ENCODE measurements around the gene IL3RA.
"Not testable (repeated sequence)": the region's sequence is repeated elsewhere in the genome, so short reads cannot be mapped to it uniquely, and the experiment has no call there.

Gene IL3RA

DNA sequence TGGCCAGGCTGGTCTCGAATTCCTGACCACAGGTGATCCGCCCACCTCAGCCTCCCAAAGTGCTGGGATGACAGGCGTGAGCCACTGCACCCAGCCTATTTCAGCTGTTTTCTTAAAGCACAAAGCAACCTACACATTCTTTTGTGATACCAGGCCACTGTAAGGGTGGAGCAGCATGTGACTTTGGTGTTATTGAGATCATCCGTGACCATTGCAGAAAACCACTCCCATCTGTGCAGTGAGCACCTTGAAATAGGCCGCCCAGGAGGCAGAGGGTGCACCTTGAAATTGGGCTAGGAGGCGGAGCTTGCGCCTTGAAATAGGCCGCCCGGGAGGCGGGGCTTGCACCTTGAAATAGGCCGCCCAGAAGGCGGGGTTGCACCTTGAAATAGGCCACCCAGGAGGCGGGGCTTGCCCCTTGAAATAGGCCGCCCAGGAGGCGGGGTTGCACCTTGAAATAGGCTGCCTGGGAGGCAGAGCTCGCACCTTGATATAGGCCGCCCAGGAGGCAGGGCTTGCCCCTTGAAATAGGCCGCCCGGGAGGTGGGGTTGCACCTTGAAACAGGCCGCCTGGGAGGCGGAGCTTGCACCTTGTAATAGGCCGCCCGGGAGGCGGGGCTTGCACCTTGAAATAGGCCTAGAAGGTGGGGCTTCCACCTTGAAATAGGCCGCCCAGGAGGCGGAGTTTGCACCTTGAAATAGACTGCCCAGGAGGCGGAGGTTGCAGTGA lies 64.3 kb downstream of the IL3RA start:
- no peak for DNase-seq

DNA sequence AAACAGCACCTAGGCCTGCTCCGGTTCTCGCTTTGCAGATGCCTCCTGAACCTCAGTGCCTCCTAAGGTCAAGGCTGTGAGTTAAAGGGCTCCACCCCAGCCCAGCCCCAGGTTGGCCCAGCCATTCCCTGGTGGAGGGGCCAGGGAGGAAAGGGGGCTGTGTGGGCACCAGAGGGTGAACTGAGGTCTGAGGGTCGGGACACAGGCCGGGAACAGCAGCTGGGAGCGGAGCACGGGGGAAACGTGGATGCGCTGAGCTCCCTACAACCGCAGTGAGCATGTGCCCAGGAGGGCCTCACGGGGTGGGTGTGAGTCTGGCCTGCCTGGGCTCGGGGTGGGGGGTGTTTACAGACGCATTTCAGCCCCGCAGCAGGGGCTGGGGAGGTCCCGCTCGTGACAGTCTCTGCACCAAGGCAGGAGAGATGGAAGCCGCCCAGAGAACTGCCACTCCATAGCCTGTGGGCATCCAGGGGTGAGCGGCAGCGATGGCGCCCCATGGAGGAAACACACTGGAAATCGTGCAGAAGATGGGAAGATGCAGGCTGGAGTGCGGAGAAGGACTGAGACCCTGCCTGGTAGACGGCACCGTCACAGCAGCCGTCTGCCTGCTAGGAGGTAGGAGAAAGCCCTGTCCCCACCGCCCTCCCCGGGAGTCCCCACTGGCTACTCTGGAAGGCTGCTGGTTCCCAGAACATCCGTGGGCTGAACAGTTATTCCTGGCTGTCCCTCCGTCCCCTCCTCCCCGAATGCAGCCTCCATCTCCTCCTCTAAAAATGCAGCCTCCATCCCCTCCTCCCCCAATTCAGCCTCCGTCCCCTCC lies 65.2 kb downstream of the IL3RA start:
- peak in 1 of 2 donors; percentile 0 for DNase-seq

DNA sequence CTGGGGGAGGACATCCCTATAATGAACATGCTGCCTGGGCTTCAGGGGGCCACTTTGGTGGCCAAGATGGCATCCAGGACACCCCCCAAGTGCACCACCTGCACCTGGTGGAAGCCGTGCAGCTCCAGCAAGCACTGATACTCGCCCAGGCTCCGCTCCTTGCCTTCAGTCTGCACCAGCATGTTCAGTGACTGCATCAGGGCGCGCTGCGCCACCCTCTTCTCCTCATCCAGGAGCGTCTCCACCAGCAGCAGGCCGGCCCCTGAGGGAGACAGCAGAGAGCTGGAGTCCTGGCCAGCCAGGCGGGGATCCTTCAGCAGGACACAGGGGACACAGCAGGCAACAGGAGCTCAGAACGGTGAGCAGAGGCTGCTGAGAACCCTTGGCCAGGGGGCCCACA lies 66.6 kb downstream of the IL3RA start:
- DNase-seq: peak in 1 of 2 donors; percentile 0

DNA sequence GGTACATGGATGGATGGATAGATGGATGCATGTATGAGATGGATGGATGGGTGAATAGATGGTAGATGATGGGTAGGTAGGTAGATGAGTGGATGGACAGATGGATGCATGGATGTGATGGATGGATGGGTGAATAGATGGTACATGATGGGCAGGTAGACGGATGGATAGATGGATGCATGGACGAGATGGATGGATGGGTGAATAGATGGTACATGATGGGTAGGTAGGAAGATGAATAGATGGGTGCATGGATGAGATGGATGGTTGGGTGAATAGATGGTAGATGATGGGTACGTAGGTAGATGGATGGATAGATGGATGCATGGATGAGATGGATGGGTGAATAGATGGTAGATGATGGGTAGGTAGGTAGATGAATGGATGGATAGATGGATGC lies 67.3 kb downstream of the IL3RA start:
- not testable (repeated sequence) for DNase-seq

DNA sequence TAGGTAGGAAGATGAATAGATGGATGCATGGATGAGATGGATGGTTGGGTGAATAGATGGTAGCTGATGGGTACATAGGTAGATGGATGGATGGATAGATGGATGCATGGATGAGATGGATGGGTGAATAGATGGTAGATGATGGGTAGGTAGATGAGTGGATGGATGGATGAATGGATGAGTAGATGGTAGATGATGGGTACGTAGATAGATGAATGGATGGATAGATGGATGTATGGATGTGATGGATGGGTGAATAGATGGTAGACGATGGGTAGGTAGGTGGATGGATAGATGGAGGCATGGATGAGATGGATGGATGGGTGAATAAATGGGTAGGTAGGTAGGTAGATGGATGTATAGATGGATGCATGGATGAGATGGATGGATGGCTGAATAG lies 69.2 kb downstream of the IL3RA start:
- not testable (repeated sequence) for DNase-seq

DNA sequence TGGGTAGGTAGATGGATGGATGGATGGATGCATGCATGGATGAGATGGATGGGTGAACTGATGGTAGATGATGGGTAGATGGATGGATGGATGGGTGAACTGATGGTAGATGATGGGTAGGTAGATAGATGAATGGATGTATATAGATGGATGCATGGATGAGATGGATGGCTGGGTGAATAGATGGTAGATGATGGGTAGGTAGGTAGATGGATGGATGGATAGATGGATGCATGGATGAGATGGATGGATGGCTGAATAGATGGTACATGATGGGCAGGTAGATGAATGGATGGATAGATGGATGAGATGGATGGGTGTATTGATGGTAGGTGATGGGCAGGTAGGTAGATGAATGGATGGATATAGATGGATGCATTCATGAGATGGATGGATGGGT lies 70.5 kb downstream of the IL3RA start:
- no peak for DNase-seq

DNA sequence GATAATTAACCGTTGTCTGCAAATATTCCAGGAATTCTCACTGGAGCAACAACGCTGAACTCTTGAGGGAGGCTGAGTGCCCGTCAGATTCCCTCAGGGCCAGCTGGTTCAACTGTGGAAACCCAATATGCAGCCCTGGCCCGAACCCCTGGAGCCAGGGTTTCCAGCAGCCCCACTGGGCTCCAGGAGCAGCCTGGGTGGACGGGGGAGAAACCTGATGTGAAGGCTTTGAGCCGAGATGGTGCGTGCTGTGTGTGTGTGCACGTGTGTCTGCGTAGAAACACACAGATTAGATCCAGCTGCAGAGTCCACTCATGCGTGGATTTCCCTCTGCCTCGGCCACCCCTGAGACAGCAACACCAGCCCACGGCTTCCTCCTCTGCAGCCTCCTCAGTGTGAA lies 74.7 kb downstream of the IL3RA start:
- no peak for DNase-seq

DNA sequence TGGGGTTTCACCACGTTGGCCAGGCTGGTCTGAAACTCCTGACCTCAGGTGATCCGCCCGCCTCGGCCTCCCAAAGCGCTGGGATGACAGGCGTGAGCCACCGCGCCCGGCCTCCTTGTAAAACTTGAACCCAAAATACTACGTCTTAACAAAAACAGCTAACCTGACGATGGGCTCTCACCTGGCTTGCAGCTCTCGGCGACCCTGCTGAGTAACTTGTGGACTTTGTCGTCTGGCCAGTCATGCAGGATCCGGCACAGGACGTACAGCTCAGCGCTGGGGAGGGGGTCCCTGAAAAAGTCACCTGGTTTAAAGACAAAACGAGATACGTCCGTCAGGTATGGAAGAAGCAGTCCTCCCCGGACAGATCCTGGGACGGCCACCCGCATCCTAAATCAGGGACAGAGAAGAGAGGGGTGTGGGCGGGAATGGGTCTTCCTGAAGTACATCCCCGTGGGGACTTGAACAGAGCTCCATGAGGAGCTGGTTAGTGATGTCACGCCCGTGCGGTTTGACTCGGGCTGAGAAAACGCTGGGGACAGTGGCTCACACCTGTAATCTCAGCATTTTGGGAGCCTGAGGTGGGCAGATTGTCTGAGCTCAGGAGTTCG lies 76.1 kb downstream of the IL3RA start:
- DNase-seq: no peak

DNA sequence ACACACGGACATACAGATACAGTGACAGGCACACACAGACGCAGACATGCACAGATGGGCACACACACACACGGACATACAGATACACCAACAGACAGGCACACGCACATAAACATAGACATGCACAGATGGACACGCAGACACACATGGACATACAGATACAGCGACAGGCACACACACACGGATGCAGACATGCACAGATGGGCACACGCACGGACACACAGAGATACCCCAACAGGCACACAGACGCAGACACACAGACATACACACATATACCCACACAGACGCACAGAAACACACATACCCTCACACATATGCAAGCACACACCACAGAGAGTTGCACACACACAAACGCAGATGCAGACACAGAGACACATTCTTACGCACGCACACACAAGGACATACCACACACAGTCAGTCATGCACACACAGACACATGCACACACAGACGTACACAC lies 79.8 kb downstream of the IL3RA start:
- DNase-seq: no peak

DNA sequence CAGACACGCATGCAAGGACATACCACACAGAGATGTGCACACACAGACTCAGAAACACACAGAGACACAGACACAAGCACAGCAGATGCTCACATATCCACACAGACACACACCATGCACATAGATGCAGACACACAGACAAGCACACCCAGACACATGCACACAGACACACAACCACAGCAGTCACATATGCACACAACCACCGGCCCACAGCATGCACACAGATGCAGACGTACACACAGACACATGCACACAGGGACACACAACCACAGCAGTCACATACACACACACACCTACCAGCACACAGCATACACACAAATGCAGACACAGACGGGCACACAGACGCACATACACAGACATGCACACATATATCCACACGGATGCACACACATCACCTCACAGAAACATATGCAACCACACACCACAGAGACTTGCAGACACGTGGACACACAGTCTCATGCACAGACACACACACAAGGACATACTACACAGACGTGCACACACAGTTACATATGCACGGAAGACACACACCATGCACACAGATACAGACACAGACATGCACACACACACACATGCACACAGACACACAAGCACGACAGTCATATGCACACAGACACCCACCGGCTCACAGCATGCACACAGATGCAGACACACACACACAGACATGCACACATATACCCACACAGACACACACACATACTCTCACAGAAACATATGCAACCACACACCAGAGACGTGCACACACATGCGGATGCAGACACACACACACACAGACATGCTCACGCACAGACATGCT lies 80.6 kb downstream of the IL3RA start:
- DNase-seq: no peak

DNA sequence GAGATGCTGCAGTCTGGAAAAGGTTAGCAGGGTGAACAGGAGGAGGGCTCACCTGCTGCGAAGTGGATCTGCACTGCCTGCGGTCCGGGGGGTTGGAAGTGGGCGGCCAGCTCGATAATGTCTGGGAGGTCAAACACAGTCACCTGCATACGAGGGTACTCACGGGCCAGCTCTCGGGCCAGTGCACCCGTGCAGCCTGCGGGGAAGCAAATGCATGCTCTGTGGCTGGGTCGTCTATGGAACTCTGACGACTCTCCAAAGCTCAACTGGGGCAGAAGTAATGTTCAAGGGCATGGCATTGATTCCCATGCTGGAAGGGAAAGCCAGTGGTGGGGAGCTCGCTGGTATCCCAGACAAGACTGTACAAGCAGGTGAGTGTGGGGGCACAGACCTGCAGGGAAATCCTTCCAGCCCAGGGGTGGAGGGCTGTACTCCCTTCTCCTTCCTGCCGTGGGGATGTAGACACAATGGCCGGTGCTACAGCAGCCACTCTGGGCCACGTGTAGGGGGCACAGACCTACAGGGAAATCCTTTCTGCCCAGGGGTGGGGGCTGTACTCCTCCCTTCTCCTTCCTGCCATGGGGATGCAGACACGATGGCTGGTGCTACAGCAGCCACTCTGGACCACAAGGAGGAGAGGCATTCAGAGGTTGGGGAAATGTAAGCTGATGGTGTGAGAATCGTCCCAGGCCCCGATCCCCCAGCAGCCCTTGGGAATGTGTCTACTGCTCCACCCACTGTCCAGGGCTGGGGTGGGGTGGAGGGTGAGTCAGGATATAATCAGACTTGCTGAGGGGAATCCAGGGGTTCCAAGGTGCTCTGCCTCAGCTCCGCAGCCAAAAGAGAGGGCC lies 81.6 kb downstream of the IL3RA start:
- no peak for DNase-seq

DNA sequence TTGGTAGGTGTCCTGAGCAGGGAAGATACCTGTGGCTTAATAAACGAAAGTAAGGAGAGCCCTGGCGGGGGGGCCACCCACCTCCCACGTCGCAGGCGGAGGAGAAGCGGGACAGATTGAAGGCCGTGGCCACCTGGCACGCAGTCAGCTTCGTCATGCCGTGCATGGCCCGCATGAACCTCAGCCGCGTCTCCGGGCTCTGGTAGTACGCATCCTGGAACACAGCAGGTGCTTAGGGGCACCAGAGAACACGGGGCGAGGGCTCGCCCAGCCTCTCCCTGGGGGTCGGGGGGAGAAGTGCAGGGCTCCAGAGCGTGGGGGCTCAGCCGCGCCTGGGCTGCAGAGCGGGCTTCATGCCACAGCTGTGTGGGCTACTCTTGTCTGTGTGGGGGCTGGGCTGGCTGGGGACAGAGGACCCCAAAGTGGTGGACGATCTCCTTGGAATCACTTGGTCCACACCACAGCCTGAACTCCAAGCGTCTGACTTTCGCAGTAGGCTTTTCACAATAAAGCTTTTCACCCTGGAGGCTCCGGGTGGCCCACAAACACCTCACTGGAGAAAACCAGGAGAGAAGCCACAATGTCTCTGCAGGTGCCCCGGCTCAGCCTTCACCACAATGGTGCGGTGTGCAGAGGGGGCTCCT lies 82.4 kb downstream of the IL3RA start:
- DNase-seq: no peak

DNA sequence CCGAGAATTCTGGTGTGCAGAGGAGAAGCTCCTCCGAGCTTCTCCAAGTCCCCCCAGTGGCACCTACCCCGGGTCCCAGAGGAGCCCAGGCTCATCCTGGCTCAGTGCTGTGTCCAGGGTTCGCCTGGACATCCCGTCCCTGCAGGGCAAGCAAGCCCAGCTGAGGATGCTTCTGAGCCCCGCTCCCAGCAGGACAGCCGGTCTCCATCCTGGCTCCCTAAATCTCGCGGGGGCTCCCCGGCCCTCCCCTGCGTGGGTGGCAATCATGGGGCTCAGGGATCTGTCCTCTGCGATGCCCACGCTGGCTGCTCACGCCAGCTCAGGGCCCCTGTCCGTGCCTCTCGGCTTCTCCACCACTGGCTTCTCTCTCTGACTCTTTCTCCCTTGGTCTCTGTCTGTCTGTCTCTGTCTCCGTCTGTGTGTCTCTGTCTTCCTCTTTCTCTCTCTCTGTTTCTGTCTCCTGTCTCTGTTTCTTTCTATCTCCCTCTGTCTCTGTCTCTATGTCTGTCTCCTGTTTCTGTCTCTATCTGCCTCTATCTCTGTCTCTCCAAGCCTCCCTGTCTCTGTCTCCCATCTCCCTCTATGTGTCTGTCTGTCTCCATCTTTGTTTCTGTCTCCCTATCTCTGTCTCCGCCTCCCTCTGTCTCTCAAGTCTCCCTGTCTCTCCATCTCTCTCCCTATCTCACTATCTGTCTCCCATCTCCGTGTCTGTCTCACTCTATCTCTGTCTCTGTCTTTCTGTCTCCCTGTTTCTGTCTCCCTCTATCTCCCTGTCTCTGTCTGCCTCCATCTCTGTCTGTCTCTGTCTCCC lies 83.2 kb downstream of the IL3RA start:
- DNase-seq: no peak

DNA sequence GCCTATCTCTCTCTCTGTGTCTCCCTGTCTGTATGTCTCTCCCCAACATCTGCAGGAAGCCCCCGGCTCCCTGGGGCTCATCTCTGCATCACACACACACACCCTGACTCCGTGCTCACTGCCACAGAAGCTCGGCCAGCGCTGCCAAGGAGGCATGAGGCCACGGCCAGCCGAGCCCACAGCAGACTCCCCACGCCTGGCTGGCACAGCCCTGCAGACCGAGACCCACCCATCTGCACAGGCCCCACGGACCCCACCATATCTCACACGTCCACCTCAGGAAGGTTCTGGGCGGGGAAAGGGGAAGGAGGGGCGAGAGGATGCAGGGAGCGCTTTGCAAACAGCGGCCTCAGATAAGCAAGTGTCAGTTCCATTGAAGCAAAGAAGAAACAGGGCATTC lies 83.8 kb downstream of the IL3RA start:
- no peak for DNase-seq

DNA sequence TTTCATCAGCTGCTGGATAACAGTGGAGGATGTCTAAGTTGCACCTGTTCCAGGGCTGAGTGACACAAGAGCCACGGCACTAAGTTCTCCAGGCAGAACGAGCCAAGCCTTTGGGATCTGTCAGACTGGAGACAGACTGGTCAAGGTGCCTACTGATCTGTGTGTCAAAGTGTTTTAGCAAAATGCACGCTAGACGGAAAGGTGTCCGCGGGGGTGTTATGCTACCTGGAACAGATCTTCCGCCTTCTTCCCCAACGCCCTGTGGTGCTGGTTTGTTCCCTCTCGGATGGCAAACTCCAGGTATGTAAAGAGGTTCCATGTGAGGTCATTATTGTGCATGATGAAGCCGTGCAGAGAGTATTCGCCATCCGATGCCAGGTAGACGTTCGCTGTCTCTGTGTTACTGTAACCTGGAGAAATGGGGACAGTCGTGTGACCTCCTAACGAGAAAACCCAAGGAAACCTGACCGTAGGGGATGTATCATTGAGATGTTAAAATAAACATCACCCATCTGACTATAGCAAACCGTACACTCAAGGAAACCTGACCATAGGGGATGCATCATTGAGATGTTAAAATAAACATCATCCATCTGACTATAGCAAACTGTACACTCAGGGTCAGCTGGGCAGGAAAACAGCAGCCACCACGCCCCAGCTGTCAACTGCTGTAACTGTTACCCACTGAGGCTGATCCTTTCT lies 85.0 kb downstream of the IL3RA start:
- DNase-seq: no peak

DNA sequence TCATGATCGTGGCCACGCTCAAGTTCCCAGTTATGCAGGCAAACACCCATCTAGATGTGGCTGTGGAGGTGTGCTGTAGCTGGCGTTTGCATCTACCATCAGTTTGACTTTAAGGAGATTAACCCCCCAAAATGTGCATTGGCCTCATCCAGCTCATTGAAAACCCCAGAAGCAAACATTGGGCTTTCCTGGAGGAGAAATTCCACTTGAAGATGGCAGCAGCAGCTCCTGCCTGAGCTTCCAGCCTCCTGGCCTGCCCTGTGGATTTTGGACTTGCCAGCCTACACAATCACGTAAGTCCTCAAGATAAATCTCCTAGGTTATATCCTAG lies 85.5 kb downstream of the IL3RA start:
- DNase-seq: no peak

DNA sequence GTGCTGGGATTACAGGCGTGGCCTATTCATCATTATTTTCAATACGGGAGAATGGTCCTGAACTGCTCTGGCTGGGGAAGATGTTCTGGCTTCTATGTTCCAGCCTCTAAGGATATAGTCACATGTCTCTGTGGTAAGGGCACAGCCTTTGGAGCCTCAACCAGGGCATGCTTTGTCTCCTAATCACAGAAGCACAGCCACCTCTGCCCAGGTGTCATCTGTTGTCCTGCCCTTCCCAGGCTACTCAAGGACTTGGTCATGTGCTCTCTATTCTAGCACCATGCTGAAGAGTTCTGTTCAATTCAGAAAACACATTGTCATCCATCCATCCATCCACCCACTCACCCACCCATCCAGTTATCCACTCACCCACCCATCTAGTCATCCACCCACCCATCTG lies 86.6 kb downstream of the IL3RA start:
- no peak for DNase-seq

DNA sequence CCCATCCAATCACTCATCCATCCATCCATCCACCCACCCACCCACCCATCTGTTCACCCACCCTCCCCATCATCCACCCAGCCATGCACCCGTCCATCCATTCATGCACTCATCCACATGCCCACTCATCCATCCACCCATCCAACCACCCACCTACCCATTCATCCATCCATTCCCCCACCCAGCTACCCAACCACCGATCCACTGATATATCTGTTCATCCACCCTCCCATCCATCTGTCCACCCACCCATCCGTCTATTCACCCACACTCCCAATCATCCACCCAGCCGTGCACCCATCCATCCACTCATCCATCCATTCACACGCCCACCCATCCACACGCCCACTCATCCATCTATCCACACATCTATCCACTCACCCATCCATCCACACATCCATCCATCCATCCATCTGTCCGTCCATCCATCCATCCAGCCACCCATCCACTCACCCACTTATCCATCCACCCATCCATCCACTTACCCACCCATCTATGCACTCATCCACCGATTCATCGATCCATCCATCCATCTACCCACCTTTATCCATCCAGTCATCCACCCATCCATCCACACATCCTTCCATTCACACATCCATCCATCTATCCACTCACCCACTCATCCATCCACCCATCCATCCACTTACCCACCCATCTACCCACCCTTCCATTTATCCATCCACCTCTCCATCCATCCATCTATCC lies 87.7 kb downstream of the IL3RA start:
- DNase-seq: no peak

DNA sequence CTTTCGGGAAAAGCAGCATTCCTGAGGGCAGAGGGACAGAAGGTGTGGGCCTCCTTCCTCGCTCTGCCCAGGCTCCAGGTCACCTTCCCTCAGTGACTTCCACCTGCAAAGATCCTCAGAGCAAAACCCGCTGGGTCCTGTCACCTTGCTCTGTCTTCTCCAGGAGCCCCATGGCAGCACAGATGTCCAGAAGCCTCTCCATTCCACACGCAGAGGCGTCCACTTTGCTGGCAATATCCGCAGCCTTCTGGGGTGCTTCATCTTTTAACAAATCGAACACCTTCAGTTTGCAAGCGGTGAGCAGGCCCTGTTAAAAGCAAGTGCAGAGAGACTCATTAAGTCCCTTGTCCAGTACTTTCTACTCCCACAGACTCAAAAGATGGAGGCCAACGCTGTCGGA lies 88.8 kb downstream of the IL3RA start:
- no peak for DNase-seq

DNA sequence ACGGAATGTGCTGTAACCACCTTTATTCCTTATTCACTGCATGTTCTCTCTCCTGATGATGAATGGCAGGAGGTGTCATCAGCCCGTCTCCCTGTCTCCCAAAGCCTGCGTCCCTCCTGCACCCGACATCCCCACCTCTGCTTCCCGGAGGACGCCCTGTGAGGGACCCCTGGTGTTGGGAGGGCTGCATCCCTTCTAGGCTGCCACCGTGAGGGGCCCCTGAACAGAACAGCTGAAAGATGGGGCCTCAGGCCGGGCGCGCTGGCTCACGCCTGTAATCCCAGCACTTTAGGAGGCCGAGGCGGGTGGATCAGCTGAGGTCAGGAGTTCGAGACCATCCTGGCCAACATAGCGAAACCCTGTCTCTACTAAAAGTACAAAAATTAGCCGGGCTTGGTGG lies 89.7 kb downstream of the IL3RA start:
- not testable (repeated sequence) for DNase-seq

Data from stimulated activated CD4-positive, alpha-beta T cell treated with anti-CD3 and anti-CD28 coated beads, Interleukin-2, amount 100 ng/mL, for 24 hours (primary cell).